Natural killer cell (primary cell): ENCODE data around the gene SHANK3. TPM values are rescaled to one million over a fixed set of nuclear protein-coding genes. Genes with fewer than 3 reads are reported as not detected.

Experiments
- ATAC-seq, 3 donors: fragments of 150-1000 bp in 2 of 3; fragments of 200-7000 bp in 1 of 3; cut with Tn5 transposase; 1 replicate in 1 of 3; 2 replicates in 2 of 3; pipeline ENCODE4 v1.10.0; 2021; ENCODE audit warnings: mild to moderate bottlenecking in 2 of 3, moderate library complexity in 2 of 3
- DNase-seq, 2 donors: peaks; one replicate each; pipeline versions ENCODE4 v3.0.0 to v3.0.0-alpha.2; 2013 to 2021; ENCODE audit warnings: mixed read lengths in 1 of 2
- H3K27ac ChIP-seq: one replicate; pipeline ENCODE4 v1.5.1; 2013; ENCODE audit warnings: mild to moderate bottlenecking, low read length
- H3K27me3 ChIP-seq: one replicate; pipeline ENCODE4 v1.6.1; 2013; ENCODE audit warnings: low read length; ENCODE audit not compliant: control insufficient read depth, insufficient read depth
- H3K36me3 ChIP-seq: one replicate; pipeline ENCODE4 v1.6.1; 2013; ENCODE audit warnings: low read length; ENCODE audit not compliant: control insufficient read depth, insufficient read depth
- H3K4me1 ChIP-seq: one replicate; pipeline ENCODE4 v1.6.1; 2013; ENCODE audit warnings: low read length; ENCODE audit not compliant: control insufficient read depth, insufficient read depth
- H3K4me3 ChIP-seq: one replicate; pipeline ENCODE4 v1.5.1; 2013; ENCODE audit warnings: low read length
- H3K9me3 ChIP-seq: one replicate; pipeline ENCODE4 v1.6.1; 2013; ENCODE audit warnings: low read length; ENCODE audit not compliant: control insufficient read depth, insufficient read depth
- H3K27ac Mint-ChIP-seq, 2 donors: one replicate each; pipeline ENCODE4 v1.8.0; 2022; ENCODE audit warnings: mild to moderate bottlenecking in 2 of 2, mixed read lengths in 2 of 2, moderate library complexity in 1 of 2
- H3K27me3 Mint-ChIP-seq, 2 donors: one replicate each; pipeline ENCODE4 v1.8.0; 2022; ENCODE audit warnings: low read depth in 2 of 2, mixed read lengths in 2 of 2
- H3K36me3 Mint-ChIP-seq: one replicate; pipeline ENCODE4 v1.8.0; 2022; ENCODE audit warnings: mixed read lengths
- H3K4me1 Mint-ChIP-seq, 2 donors: one replicate each; pipeline ENCODE4 v1.8.0; 2022; ENCODE audit warnings: mixed read lengths in 2 of 2
- H3K4me3 Mint-ChIP-seq: one replicate; pipeline ENCODE4 v1.8.0; 2022; ENCODE audit warnings: mild to moderate bottlenecking, moderate library complexity, mixed read lengths
- H3K9me3 Mint-ChIP-seq, 2 donors: one replicate each; pipeline ENCODE4 v1.8.0; 2022; ENCODE audit warnings: mixed read lengths in 2 of 2
- WGBS: methylation state at CpG from one replicate; pipeline ENCODE4 v1.1.7; 2013; ENCODE audit warnings: missing lambda C conversion rate; ENCODE audit not compliant: insufficient coverage; 5-methylcytosine and 5-hydroxymethylcytosine counted together
- intact Hi-C: fragments of 100-400 bp; cut with micrococcal nuclease; formaldehyde crosslinking; loops from one replicate; pipeline ENCODE4 v1.14.2; 2022
- total RNA-seq, 4 donors: library from RNA; stranded (reverse); fragments of 120-200 nt in 1 of 4; gene quantifications; one replicate each; pipeline versions ENCODE4 v1.2.3 to v1.2.4, GENCODE V29; 2013 to 2022
- TF ChIP-seq, protein P1 (sequence below): fragments of 200-600 bp; IDR thresholded peaks from one replicate; pipeline ENCODE4 v1.8.0; 2022; ENCODE audit warnings: antibody characterized with exemption

The SHANK3 gene
- total RNA-seq, 3 donors from 2014 or later (not counting 1 experiment from before 2014, with no cell fraction given) = 0.07 TPM; not detected in 2

GRCh38 chr22:50708996-50709395 lies 36.4 kb downstream of the SHANK3 start:
- no peak overlapping the region for H3K27ac Mint-ChIP-seq
- Histone ChIP-seq H3K4me1 (no peaks in the 10 kb centered on the region), H3K36me3 (no peaks in the 10 kb centered on the region), H3K4me3 (no peak overlapping the region), H3K27ac (no peak overlapping the region), H3K27me3 (no peaks in the 10 kb centered on the region), H3K9me3 (no peaks in the 10 kb centered on the region)
- intact Hi-C loops = no loop called here
- ATAC-seq (no peak), DNase-seq (no peak)
- TF ChIP-seq, protein P1, sequence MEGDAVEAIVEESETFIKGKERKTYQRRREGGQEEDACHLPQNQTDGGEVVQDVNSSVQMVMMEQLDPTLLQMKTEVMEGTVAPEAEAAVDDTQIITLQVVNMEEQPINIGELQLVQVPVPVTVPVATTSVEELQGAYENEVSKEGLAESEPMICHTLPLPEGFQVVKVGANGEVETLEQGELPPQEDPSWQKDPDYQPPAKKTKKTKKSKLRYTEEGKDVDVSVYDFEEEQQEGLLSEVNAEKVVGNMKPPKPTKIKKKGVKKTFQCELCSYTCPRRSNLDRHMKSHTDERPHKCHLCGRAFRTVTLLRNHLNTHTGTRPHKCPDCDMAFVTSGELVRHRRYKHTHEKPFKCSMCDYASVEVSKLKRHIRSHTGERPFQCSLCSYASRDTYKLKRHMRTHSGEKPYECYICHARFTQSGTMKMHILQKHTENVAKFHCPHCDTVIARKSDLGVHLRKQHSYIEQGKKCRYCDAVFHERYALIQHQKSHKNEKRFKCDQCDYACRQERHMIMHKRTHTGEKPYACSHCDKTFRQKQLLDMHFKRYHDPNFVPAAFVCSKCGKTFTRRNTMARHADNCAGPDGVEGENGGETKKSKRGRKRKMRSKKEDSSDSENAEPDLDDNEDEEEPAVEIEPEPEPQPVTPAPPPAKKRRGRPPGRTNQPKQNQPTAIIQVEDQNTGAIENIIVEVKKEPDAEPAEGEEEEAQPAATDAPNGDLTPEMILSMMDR = no peak
- WGBS = 81% methylated on average over 6 of the region's 6 CpGs
- H3K27me3 Mint-ChIP-seq = no peaks in the 10 kb centered on the region
- H3K4me3 Mint-ChIP-seq = no peak overlapping the region
- H3K36me3 Mint-ChIP-seq = no peaks in the 10 kb centered on the region
- H3K4me1 Mint-ChIP-seq = no peaks in the 10 kb centered on the region
- no peaks in the 10 kb centered on the region for H3K9me3 Mint-ChIP-seq

DNA sequence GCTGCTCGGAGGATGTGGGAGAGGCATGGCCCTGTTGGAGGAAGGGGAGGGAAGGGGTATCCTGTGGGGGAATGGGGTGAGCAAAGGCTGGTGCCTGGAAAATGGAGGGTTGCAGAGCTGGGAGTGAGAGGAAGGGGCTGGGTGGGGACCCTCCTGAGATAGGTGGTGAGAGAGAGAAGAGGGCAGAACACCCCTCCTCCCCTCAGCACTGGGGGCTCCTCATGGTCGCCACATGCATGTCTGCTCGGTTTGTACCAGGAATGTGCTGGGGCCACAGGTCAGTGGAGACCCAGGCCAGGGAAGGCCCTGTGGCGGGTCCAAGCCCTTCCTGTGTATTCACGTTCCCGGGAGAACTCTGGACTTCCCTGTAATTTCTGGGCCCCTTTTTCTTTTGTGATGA lies 37.6 kb downstream of the SHANK3 start:
- Mint-ChIP-seq H3K27me3 (no peaks in the 10 kb centered on the region), H3K4me3 (no peak overlapping the region), H3K4me1 (no peaks in the 10 kb centered on the region), H3K9me3 (no peaks in the 10 kb centered on the region), H3K27ac (no peak overlapping the region), H3K36me3 (no peaks in the 10 kb centered on the region)
- intact Hi-C loops = no loop called here
- WGBS = 88% methylated on average over 6 of the region's 6 CpGs
- Histone ChIP-seq H3K36me3 (no peaks in the 10 kb centered on the region), H3K4me1 (no peaks in the 10 kb centered on the region), H3K27me3 (no peaks in the 10 kb centered on the region), H3K4me3 (no peak overlapping the region), H3K9me3 (no peaks in the 10 kb centered on the region), H3K27ac (no peak overlapping the region)
- TF ChIP-seq, protein P1 = no peak
- ATAC-seq (no peak), DNase-seq (no peak)

DNA sequence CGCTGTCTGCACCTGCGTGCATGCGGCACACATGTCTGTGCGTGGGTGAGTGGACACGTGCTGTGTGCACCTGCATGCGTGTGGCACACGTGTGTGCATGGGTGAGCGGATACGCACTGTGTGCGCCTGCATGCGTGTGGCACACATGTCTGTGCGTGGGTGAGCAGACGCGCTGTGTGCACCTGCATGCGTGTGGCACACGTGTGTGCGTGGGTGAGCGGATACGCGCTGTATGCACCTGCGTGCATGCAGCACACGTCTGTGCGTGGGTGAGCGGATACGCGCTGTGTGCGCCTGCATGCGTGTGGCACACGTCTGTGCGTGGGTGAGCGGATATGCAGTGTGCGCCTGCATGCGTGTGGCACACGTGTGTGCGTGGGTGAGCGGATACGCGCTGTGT lies 38.3 kb downstream of the SHANK3 start:
- WGBS = 98% methylated on average over 38 of the region's 38 CpGs
- Mint-ChIP-seq H3K9me3 (no peaks in the 10 kb centered on the region), H3K4me3 (no peak overlapping the region), H3K4me1 (no peaks in the 10 kb centered on the region), H3K27me3 (no peaks in the 10 kb centered on the region), H3K36me3 (no peaks in the 10 kb centered on the region), H3K27ac (no peak overlapping the region)
- ATAC-seq (no peak), DNase-seq (no peak)
- intact Hi-C loops = no loop called here
- no peaks in the 10 kb centered on the region for H3K36me3 ChIP-seq
- no peaks in the 10 kb centered on the region for H3K4me1 ChIP-seq
- TF ChIP-seq, protein P1 = no peak
- no peak overlapping the region for H3K27ac ChIP-seq
- H3K4me3 ChIP-seq = no peak overlapping the region
- H3K9me3 ChIP-seq = no peaks in the 10 kb centered on the region
- H3K27me3 ChIP-seq = no peaks in the 10 kb centered on the region

- H3K27ac Mint-ChIP-seq = no peak overlapping the region
- no peaks in the 10 kb centered on the region for H3K36me3 Mint-ChIP-seq
Observed at GRCh38 chr22:50711446-50712340, 39.1 kb downstream of the SHANK3 start.

More at GRCh38 chr22:50711446-50712340, 39.1 kb downstream of the SHANK3 start:
- H3K27me3 ChIP-seq = no peaks in the 10 kb centered on the region
- intact Hi-C loops = no loop called here
- H3K4me1 ChIP-seq = no peaks in the 10 kb centered on the region
- Mint-ChIP-seq H3K4me3 (no peak overlapping the region), H3K27me3 (no peaks in the 10 kb centered on the region), H3K9me3 (no peaks in the 10 kb centered on the region), H3K4me1 (no peaks in the 10 kb centered on the region)
- H3K9me3 ChIP-seq = no peaks in the 10 kb centered on the region
- WGBS = 92% methylated on average over 16 of the region's 16 CpGs
- no peak for ATAC-seq
- no peak overlapping the region for H3K4me3 ChIP-seq
- no peaks in the 10 kb centered on the region for H3K36me3 ChIP-seq
- TF ChIP-seq, protein P1 = no peak
- DNase-seq = no peak
- H3K27ac ChIP-seq = no peak overlapping the region
